Suprapubic skin (tissue), 4 donors: ENCODE data around the gene ERN2. TPM values are rescaled to one million over a fixed set of nuclear protein-coding genes. Genes with fewer than 3 reads are reported as not detected.
"Not testable (repeated sequence)": the region's sequence is repeated elsewhere in the genome, so short reads cannot be mapped to it uniquely, and the experiment has no call there.

ENCODE experiments used
- DNase-seq, 2 donors: peaks; one replicate each; pipeline ENCODE4 v3.0.0-alpha.2; 2019; ENCODE audit warnings: low spot score in 2 of 2
- H3K27ac ChIP-seq: fragments of 200-600 bp; sonication (generic); one replicate; pipeline ENCODE4 v1.5.1; 2019
- H3K27me3 ChIP-seq: fragments of 200-600 bp; sonication (generic); one replicate; pipeline ENCODE4 v1.5.1; 2019
- H3K36me3 ChIP-seq: fragments of 200-600 bp; sonication (generic); one replicate; pipeline ENCODE4 v1.5.1; 2019
- H3K4me1 ChIP-seq: fragments of 200-600 bp; sonication (generic); one replicate; pipeline ENCODE4 v1.5.1; 2019
- H3K4me3 ChIP-seq: fragments of 200-600 bp; sonication (generic); one replicate; pipeline ENCODE4 v1.5.1; 2019; ENCODE audit warnings: mild to moderate bottlenecking
- H3K9me3 ChIP-seq: fragments of 200-600 bp; sonication (generic); one replicate; pipeline ENCODE4 v1.5.1; 2019
- CTCF ChIP-seq, 2 donors: fragments of 200-600 bp in 1 of 2; fragments of 450-650 bp in 1 of 2; sonication (generic) in 1 of 2; IDR thresholded peaks; one replicate each; pipeline ENCODE4 v1.5.1; 2016 to 2019; ENCODE audit warnings: antibody characterized with exemption in 2 of 2, mild to moderate bottlenecking in 1 of 2, moderate library complexity in 1 of 2
- EP300 ChIP-seq: sonication (generic); formaldehyde crosslinking; IDR thresholded peaks from one replicate; pipeline ENCODE4 v1.6.1; 2017; ENCODE audit warnings: antibody characterized with exemption
- POLR2A ChIP-seq, 2 donors: fragments of 450-650 bp; IDR thresholded peaks; one replicate each; pipeline ENCODE4 v1.6.1; 2017; ENCODE audit warnings: antibody characterized with exemption in 2 of 2, mild to moderate bottlenecking in 2 of 2, moderate library complexity in 2 of 2
- POLR2AphosphoS5 ChIP-seq, 3 donors: sonication (generic); formaldehyde crosslinking; IDR thresholded peaks; one replicate each; pipeline ENCODE4 v1.6.1; 2017; ENCODE audit warnings: antibody characterized with exemption in 3 of 3
- WGBS: methylation state at CpG from one replicate; pipeline ENCODE4 v1.1.5; 2018; 5-methylcytosine and 5-hydroxymethylcytosine counted together
- total RNA-seq, 4 donors: library from RNA; depleted of rRNA; stranded (reverse); fragments of >200 nt; gene quantifications; one replicate each; pipeline ENCODE4 v1.1.0, GENCODE V29; 2016

The ERN2 gene
- total RNA-seq, 4 donors from 2014 or later = 0.32 to 2.8 (median 0.79) TPM

- TF ChIP-seq CTCF (IDR thresholded peaks at IDR 0.05) (no peak), POLR2A (IDR thresholded peaks at IDR 0.05) (no peak), EP300 (no peak), POLR2AphosphoS5 (IDR thresholded peaks at IDR 0.05) (no peak)
- H3K27ac ChIP-seq = peak overlapping the region; percentile 2
- H3K9me3 ChIP-seq = no peaks in the 10 kb centered on the region
- DNase-seq = no peak
- H3K4me3 ChIP-seq = peak overlapping the region; percentile 37
- H3K27me3 ChIP-seq = peaks cover 33% of the 10 kb centered on the region
- peaks cover 10% of the 10 kb centered on the region for H3K4me1 ChIP-seq
- H3K36me3 ChIP-seq = no peaks in the 10 kb centered on the region
- 41% methylated on average over 17 of the region's 17 CpGs for WGBS
Observed at GRCh38 chr16:23753908-23754593, 41.0 kb upstream of the ERN2 start.

GRCh38 chr16:23751053-23751452 lies 38.0 kb upstream of the ERN2 start:
- Histone ChIP-seq H3K4me1 (peaks cover 10% of the 10 kb centered on the region), H3K27me3 (peaks cover 24% of the 10 kb centered on the region)
- H3K9me3 ChIP-seq, H3K36me3 ChIP-seq, DNase-seq, H3K27ac ChIP-seq, H3K4me3 ChIP-seq: not testable (repeated sequence)
- 100% methylated on average over 1 of the region's 1 CpG for WGBS

GRCh38 chr16:23748630-23749029 lies 35.6 kb upstream of the ERN2 start:
- Histone ChIP-seq H3K4me3 (no peak overlapping the region), H3K4me1 (no peaks in the 10 kb centered on the region), H3K27ac (no peak overlapping the region), H3K9me3 (no peaks in the 10 kb centered on the region), H3K36me3 (no peaks in the 10 kb centered on the region), H3K27me3 (peaks cover 12% of the 10 kb centered on the region)
- TF ChIP-seq POLR2A (IDR thresholded peaks at IDR 0.05) (no peak), CTCF (IDR thresholded peaks at IDR 0.05) (no peak), POLR2AphosphoS5 (IDR thresholded peaks at IDR 0.05) (no peak), EP300 (no peak)
- 78% methylated on average over 1 of the region's 1 CpG for WGBS
- DNase-seq = no peak

GRCh38 chr16:23745263-23745662 lies 32.2 kb upstream of the ERN2 start:
- no peaks in the 10 kb centered on the region for H3K36me3 ChIP-seq
- H3K9me3 ChIP-seq = no peaks in the 10 kb centered on the region
- peaks cover 9% of the 10 kb centered on the region for H3K27me3 ChIP-seq
- no peak overlapping the region for H3K27ac ChIP-seq
- TF ChIP-seq EP300 (no peak), POLR2A (IDR thresholded peaks at IDR 0.05) (no peak), CTCF (IDR thresholded peaks at IDR 0.05) (no peak), POLR2AphosphoS5 (IDR thresholded peaks at IDR 0.05) (no peak)
- H3K4me1 ChIP-seq = no peaks in the 10 kb centered on the region
- H3K4me3 ChIP-seq = no peak overlapping the region
- 85% methylated on average over 4 of the region's 4 CpGs for WGBS
- DNase-seq = no peak

- Histone ChIP-seq H3K27me3 (peaks cover 9% of the 10 kb centered on the region), H3K4me1 (no peaks in the 10 kb centered on the region), H3K4me3 (no peak overlapping the region), H3K27ac (no peak overlapping the region), H3K36me3 (no peaks in the 10 kb centered on the region), H3K9me3 (no peaks in the 10 kb centered on the region)
- no peak for DNase-seq
- whole genome bisulfite sequencing = 30% methylated on average over 4 of the region's 4 CpGs
- TF ChIP-seq POLR2A (IDR thresholded peaks at IDR 0.05) (no peak), EP300 (no peak), CTCF (IDR thresholded peaks at IDR 0.05) (no peak), POLR2AphosphoS5 (IDR thresholded peaks at IDR 0.05) (no peak)
Observed at GRCh38 chr16:23742766-23743165, 29.7 kb upstream of the ERN2 start.
